Lower leg skin (tissue), 4 donors: Measurements from ENCODE around the gene ZFAND2A. TPM values are rescaled to one million over a fixed set of nuclear protein-coding genes. Genes with fewer than 3 reads are reported as not detected.
"Not testable (repeated sequence)": the region's sequence is repeated elsewhere in the genome, so short reads cannot be mapped to it uniquely, and the experiment has no call there.

Experiments
- DNase-seq, 2 donors: peaks; one replicate each; pipeline ENCODE4 v3.0.0-alpha.2; 2019; ENCODE audit warnings: low spot score in 2 of 2
- H3K4me3 ChIP-seq: fragments of 200-600 bp; sonication (generic); 2 replicates; pipeline ENCODE4 v1.5.1; 2017; ENCODE audit warnings: mild to moderate bottlenecking, low read depth; ENCODE audit not compliant: poor library complexity, severe bottlenecking
- POLR2A ChIP-seq, 2 donors: fragments of 450-650 bp; IDR thresholded peaks; one replicate each; pipeline ENCODE4 v1.6.1; 2016 to 2017; ENCODE audit warnings: antibody characterized with exemption in 2 of 2, mild to moderate bottlenecking in 1 of 2, moderate library complexity in 1 of 2
- WGBS, 2 donors: methylation state at CpG; one replicate each; pipeline ENCODE4 v1.1.5; 2018; 5-methylcytosine and 5-hydroxymethylcytosine counted together
- intact Hi-C: fragments of 100-400 bp; cut with DNase I; formaldehyde crosslinking; loops from one replicate; pipeline ENCODE4 v1.15.0; 2023; ENCODE audit warnings: low total_unique reads
- total RNA-seq, 4 donors: library from RNA; depleted of rRNA; stranded (reverse); fragments of >200 nt; gene quantifications; one replicate each; pipeline ENCODE4 v1.1.0, GENCODE V29; 2016
- TF ChIP-seq, protein P1 (sequence below), 3 donors: fragments of 450-650 bp; IDR thresholded peaks; one replicate each; pipeline ENCODE4 v1.5.1; 2016; ENCODE audit warnings: antibody characterized with exemption in 3 of 3, mild to moderate bottlenecking in 3 of 3, moderate library complexity in 2 of 3

Gene ZFAND2A
- 10 to 100 TPM in 3 of 4 donors, 1 to 10 TPM in 1; 9.4 to 26.0 (median 22.8) TPM for total RNA-seq

- intact Hi-C loops, result no loop called here
Observed at GRCh38 chr7:1159891-1160669, at the start of gene ZFAND2A. Gene ZFAND2A (minus strand): TSS chr7:1160196. CDS start chr7:1158212, 1,984 bp downstream.

DNA sequence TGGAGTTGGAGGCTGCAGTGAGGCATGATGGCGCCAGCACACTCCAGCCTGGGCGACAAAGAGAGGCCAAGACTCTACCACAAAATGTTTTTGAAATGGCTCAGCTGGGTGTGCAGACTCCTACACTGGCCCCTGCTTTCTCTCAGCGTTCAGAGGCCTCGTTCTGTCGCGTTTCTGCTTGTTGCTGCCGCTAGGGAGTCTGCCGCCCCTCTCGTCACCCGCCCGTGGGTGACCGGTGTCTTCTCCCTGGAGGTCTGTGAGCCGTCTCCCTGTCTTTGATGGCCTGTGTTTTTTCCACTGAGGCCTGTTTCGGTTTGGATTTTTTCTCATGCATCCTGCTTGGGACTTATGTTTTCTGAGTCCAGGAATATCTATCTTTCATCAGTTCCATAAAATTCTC lies 49.1 kb upstream of the ZFAND2A start:
- no peak for DNase-seq
- H3K4me3 ChIP-seq, result no peak overlapping the region
- intact Hi-C loops, result no loop called here
- WGBS, 2 donors, result 82 to 84% methylated on average over 14 of the region's 14 CpGs
- TF ChIP-seq, protein P1, sequence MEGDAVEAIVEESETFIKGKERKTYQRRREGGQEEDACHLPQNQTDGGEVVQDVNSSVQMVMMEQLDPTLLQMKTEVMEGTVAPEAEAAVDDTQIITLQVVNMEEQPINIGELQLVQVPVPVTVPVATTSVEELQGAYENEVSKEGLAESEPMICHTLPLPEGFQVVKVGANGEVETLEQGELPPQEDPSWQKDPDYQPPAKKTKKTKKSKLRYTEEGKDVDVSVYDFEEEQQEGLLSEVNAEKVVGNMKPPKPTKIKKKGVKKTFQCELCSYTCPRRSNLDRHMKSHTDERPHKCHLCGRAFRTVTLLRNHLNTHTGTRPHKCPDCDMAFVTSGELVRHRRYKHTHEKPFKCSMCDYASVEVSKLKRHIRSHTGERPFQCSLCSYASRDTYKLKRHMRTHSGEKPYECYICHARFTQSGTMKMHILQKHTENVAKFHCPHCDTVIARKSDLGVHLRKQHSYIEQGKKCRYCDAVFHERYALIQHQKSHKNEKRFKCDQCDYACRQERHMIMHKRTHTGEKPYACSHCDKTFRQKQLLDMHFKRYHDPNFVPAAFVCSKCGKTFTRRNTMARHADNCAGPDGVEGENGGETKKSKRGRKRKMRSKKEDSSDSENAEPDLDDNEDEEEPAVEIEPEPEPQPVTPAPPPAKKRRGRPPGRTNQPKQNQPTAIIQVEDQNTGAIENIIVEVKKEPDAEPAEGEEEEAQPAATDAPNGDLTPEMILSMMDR (IDR thresholded peaks at IDR 0.05), result no peak
- TF ChIP-seq POLR2A (IDR thresholded peaks at IDR 0.05), result no peak

More at GRCh38 chr7:1159891-1160669, at the start of gene ZFAND2A:
- WGBS, 2 donors, result 0 to 1% methylated on average over 20 to 26 of the region's 83 CpGs
- peak in 1 of 2 donors; percentile 79 for TF ChIP-seq POLR2A (IDR thresholded peaks at IDR 0.05)
- TF ChIP-seq, protein P1 (IDR thresholded peaks at IDR 0.05), result no peak
- peak within 1 kb of the TSS; percentile 93 for H3K4me3 ChIP-seq
- peak; percentile 97 to 100 for DNase-seq

- DNase-seq, H3K4me3 ChIP-seq, intact Hi-C loops: not testable (repeated sequence)
- 88 to 89% methylated on average over 7 of the region's 7 CpGs for WGBS, 2 donors
Observed at GRCh38 chr7:1205742-1206141, 45.7 kb upstream of the ZFAND2A start.

GRCh38 chr7:1204460-1205140 lies 44.6 kb upstream of the ZFAND2A start:
- WGBS, 2 donors, result 39 to 52% methylated on average over 19 of the region's 19 CpGs
- intact Hi-C loops, result no loop called here
- no peak for DNase-seq
- H3K4me3 ChIP-seq, result no peak overlapping the region
- TF ChIP-seq, protein P1 (IDR thresholded peaks at IDR 0.05), result no peak
- no peak for TF ChIP-seq POLR2A (IDR thresholded peaks at IDR 0.05)

DNA sequence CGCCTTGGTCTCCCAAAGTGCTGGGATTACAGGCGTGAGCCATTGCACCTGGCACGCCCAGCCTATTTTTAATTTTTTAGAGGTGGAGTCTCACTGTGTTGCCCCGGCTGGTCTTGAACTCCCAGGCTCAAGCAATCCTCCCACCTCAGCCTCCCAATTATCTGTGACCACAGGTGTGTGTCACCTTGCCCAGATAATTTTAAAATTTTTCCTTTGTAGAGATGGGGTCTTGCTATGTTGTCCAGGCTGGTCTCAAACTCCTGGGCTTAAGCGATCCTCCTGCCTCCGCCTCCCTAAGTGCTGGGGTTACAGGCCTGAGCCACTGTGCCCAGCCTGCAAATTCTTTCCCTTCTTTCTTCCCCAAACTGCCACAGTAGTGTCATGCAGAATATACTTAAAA lies 42.9 kb upstream of the ZFAND2A start:
- 96% methylated on average over 6 of the region's 6 CpGs for WGBS, 2 donors
- intact Hi-C loops, H3K4me3 ChIP-seq, DNase-seq: not testable (repeated sequence)

- WGBS, 2 donors, result 81 to 83% methylated on average over 15 of the region's 15 CpGs
- DNase-seq, result no peak
- intact Hi-C loops, result no loop called here
- H3K4me3 ChIP-seq, result no peak overlapping the region
- TF ChIP-seq, protein P1 (IDR thresholded peaks at IDR 0.05), result no peak
- TF ChIP-seq POLR2A (IDR thresholded peaks at IDR 0.05), result no peak
Observed at GRCh38 chr7:1201916-1202315, 41.9 kb upstream of the ZFAND2A start.
